NCI-H2107 (cell line): ENCODE measurements around the gene CCDC141.

Source experiments
- DNase-seq: peaks from one replicate; lab custom pipeline; 2025; lab: John Stamatoyannopoulos, UW

Gene CCDC141

DNA sequence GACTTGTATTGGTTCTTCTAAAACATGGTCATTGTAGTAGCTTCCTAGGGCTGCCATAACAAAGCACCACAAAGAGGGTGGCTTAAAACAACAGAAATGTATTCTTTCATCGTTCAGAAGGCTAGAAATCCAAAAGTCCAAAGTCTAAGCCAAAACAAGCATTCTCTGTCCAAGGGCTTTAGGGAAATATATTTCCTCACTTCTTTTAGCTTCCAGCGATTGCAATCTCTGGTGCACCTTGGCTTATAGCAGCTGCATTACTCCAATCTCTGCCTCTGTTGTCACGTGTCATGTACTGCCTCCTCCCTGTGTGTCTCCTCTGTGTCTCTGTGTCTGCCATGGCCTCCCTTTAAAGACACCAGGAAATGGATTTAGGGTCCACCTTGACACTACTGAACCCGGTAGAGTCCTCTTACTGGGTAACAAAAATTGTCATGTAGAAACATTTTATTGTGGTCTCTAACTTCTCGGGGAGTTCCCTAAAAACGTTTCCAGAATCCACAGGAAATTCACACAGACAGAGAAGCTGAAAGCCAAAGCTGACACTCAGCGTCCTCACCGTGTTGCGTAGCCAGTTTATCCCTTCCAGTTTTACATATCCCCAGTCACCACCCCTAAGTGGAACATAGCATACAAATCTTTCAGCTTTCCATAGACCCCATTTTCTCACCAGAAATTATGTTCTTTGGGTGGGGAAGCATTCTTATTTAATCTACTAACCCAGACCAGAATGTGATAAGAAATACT is 222.0 kb downstream of the CCDC141 start:
- no peak for DNase-seq

DNA sequence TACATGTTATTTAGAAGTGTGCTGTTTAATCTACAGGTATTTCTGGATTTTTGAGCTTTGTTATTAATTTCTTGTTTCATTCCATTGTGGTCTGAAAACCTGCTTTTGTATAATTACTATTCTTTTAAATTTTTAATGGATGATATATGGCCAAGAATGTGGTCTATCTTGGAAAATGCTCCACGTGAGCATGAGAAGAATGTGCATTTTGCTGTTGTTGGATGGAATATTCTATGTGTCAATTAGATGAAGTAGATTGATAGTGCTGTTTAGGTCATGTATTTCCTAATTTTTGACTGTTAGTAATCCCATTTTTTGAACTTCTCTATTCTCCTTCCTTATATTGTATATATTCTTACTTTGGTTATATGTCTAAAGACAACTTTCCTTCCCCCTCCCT is 222.8 kb downstream of the CCDC141 start:
- no peak for DNase-seq

DNA sequence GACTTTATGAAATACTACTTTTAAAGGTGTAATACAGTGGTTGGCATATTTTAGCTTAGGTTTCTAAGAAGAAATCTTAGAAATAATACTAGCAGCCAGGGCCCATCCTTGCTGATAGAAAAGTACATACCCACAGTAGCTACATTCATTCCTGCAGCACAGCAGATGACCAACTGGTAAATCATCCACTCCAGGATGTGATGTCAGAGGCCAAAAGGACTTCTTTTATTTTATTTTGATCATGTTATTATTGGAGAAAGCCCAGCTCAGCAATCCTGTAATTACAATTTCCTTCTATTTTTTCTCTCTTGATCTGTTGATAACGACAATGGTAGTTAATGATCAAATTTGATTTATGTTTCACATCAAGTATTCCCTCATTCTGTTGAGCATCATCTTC is 224.8 kb downstream of the CCDC141 start:
- no peak for DNase-seq

DNA sequence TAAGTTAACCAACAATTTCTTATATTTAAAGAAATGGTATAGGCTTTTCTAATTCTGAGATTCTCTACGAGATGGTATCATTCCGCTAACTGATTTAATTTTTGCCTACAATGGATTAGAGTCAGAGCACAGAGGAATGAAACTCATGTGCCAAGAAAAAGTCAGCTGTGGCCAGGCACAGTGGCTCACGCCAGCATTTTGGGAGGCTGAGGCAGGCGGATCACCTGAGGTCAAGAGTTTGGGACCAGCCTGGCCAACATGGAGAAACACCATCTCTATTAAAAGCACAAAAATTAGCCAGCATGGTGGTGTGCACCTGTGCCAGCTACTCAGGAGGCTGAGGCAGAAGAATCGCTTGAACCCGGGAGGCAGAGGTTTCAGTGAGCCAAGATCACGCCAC is 225.8 kb downstream of the CCDC141 start:
- DNase-seq: no peak

DNA sequence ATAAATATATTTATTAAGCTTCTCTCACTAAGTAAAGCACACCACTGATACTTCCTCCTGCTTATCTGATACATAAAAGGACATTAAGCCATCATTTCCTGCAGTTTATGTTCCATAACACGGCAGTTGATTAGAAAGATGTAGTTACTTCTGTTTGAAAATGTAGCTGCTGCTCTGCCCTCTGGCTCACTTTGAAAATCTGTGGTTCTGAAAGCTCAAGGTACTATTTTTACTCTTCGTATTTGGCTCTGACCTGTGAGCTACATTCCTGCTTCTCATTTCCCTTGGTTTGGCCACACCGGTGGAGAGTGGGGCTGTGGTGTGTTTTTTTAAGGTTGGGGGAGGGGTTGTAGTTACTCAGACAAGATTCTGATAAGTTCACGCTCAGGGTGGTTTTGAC is 229.9 kb downstream of the CCDC141 start:
- DNase-seq: no peak

DNA sequence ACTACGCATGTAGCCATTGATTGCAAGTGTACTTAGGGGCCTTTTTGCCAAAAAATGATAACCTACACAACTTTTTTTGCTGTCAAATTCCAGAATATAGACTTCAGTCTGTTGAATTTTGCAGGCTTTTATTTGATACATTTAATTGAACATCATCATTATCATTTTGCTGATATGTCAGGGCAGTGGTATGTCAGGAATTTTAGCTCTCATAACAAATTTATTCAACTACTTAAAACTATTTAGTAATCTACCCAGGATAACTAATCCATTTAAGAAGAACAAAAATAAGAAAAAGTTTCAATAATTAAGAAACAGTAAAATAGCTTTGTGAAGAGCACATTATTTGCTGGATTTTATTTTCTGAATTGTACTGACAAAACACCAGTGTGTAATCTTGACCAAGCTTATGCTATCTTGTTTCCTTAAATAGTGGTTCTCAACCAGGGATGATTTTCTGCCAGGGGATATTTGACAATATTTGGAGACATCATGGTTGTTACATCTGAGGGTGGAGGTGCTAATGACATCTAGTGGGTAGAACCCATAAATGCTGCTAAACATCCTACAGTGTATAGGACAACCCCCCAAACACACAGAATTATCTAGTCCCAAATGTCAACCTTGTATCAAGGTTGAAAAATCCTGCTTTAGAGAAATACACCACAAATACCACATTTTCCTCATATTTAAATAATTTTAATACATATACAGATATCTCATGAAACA is 230.6 kb downstream of the CCDC141 start:
- DNase-seq: no peak

DNA sequence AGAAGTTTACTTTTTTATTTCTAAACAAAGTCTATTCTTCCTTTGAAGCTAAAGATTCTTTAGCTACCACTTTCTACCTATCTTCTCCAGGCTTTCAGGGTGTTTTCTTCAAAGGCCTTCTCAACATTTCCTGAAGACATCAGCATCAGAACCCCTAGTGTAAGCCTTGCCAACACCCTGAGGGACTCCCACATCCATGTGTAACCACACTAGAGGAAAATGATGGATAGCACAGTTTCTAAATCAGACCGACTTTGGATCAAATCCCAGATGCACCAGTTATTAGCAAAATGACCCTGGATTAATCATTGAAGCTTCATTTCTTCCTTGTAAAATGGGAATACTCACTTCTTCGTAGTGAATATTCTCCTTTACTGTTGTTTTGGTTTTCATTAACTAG is 238.0 kb downstream of the CCDC141 start:
- no peak for DNase-seq

DNA sequence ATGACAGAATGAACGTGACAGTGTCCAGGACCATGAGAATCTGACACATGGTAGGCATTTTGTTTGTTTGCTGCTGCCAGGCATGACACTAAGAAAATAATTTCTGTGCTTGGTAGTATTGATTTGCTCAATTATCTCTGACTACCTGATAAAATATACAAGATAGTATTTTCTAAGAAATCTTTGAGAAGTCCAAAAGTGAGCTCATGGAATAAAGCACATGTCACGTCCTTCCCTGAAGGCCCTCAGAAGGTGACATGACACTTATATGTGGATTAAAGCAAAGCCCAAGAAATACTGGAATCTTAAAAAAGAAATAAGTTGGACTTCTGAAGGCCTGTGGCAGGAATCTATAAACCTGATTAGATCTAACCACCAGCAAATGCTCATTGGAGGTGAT is 238.9 kb downstream of the CCDC141 start:
- no peak for DNase-seq

DNA sequence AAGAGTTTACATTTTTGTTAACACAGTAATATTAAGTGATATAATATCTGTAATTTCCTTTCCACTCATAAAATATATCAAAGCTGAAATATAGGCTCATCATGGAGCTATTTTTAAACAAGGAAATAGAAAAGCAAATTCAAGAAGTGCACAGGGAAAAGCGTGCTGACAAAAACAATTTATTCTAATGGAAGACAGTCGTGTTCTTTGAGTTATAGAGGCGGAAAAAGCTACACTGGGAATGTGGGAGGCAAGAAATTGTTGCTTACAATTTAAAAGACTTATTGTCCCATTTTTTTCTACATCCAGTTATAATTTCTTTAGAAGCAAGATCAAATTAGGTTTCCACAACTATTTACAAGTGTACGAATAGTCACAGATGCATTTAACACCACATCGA is 239.5 kb downstream of the CCDC141 start:
- DNase-seq: no peak

DNA sequence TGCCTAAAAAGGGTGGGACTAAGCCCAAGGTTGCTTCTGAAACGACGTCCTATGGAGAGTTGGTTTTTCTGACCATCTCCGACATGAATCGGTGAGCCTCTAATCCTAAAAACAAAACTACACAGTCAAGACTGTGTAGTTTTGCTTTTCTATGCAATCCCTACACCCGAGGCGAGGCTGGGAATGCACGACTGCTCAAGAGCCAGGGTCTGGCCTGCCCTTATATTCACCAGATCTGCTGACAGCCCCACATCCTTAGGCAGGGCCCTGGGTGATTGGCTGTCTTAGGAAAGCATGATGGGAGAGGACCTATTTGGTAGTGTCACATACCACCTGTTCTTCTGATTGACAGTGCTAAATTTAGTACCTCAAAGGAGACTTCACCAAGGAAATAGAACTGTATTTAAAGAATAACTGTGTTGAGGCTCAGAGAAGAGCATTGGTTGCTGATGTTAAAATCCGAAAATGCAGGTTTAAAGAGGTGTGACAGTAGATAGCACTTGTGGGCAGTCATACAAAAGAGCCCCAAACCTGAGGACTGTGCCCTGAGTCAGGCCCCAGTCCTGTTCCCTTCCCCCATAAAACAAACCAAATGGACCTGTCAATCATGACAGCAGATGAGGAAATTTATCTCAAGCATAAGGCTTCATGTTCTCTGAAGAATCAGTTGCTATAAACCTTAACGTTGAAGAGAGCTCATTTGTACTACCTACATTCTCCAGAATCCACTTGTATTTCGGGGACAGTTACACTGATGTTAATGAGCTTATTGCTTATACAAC is 242.5 kb downstream of the CCDC141 start, which contains the start of gene TTN:
TSS of gene TTN (minus strand) at position 197 of the 782 bp plus-strand sequence. CDS start 2,781 bp downstream, outside the sequence.
- DNase-seq: no peak

DNA sequence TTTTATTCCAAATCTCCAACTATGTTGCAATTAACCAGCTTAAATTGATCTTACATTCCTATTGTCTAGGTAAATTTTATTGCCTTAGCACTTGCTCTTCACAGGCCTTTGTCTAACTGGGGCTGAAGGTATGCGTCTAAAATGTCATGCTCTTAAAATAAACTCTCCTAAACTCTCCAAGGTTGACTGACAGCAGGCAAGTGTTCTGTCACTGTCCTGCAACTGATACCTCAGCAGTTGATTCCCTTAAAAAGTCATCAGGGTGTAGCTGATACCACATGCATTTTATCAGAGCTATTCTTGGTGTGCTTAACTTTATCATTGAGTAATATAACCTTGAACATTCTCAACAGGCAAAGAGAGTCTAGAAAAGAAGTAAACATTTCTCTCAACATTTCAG is 243.4 kb downstream of the CCDC141 start:
- DNase-seq: no peak

DNA sequence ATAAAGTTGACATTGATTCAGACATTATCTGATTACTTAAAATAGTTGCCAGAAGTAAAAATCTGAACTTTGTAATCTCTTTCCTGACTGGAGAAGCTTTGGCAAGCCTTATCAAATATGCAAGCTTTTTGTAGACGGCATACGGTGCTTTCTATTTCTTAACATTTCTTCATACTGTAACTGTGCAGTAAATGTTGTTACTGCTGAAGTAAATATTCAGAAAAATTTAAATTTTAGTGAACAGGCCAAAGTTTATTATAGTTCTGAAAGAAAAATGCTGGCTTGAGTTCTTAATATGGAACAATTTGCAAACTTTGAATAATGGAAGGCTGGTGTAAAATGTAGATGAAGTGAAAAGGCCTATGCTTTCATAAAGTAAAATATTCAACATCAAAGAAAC is 244.5 kb downstream of the CCDC141 start:
- DNase-seq: no peak

DNA sequence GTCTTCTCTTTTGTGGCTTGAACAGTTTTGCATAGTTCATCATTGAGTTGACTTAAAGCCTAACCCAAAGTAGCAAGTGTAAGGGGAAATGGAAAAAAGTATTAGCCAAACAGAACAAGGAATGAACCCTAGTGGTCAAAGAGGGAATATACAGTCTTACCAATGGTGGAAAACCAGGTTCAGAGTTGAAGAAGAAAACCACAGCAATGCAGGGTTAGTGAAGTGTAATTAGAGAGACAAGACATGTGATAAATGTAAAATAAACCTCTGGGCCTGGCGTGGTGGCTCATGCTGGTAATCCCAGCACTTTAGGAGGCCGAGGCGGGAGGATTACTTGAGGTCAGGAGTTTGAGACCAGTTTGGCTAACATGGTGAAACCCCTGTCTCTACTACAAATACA is 245.1 kb downstream of the CCDC141 start:
- DNase-seq: no peak

DNA sequence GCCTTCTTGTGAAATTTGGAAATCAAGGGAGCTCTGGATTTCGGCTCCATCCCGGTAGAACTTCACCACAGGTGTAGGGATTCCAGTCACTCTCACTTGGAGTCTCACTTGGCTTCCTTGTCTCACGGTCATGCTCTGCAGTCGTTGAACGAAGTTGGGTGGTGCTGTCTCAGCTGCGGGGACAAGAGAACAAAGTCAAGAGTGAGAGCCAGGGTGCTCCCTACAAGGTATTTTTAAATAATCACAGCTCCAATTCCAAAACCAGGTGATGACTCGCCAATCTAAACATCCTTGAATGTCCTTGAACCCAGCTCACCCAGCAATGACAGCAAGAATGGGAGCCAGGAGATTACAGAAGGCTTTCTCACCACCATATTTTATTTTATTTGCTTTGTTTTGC is 249.4 kb downstream of the CCDC141 start:
- DNase-seq: no peak

DNA sequence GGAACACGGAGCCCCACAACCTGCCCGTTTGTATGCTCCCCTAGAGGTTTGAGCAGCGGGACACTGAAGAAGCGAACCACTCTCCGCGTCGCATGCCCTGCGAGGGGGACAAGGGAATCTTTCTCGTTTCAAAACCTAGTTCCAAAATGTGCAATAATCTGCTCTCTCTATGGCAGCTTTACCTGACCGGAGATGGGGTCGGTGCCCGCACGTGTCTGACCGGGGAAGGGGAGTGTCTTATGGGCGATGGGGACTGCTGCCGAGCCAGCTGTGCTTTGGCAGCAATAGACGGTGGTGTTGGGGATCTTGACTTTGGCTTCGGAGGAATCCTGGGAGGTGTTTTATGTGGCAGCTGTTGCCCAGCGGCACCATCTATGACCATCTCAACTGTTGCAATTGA is 250.6 kb downstream of the CCDC141 start:
- DNase-seq: no peak

DNA sequence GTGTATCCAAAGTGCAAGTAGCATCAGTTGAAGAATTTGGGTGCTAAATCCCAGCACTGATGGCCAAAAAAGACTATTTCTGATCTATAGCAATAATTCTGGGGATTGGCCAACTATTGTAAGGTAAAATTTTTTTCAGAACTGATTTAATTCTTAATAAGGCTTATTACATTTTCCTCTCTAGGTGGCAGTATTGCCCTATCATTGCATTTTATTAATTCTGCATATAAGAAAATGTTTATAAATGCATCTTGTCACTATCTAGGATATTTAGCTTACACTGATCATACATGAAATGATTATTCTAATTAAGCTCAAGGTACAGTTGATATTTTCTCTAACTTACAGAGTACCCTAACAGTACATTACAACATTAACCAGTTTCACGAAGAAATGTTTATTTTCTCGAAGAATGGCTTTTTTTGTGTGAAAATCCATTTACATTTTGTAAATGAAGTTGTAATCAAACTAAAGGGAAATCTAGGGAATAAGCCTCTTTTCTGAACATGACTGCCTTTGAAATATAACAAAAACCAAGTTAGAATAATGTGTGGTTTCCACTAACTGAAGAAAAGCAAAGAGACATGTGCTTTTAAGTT is 253.8 kb downstream of the CCDC141 start:
- DNase-seq: peak; percentile 20

DNA sequence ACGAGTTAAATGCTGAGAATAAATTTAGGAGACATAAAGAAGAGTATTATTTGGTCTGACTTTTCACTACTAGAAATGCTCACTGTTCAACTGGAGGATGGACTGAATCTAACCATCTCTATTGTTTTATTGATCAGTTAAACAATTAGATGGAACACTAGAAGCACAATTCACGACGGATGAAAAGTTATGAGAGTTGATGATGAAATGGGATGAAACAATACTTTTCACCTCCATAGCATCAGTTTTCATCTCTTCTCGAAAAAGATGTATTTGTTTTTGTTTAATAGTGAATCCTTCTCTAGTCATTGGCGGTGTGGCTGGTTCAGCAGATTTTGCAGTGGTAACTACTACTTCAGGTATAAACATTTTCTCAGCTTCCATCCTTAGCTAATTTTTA is 262.0 kb downstream of the CCDC141 start:
- DNase-seq: no peak

DNA sequence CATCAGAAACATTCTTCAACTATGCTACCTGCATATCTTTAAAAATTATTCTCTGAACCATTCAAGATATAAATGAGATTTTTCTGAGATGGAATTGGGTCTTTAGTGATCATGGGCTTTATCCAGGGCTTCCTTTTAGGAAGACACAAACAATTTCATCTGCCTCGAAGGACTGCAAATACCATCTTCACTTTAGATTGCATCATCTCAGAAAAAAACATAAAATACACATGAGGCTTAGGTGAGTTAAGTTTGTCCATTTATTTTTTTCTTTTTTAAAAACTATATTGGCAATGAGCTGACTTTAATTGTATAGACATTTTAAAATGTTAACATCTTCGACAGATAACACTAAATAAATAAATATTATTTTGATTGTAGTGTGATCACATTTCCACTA is 262.8 kb downstream of the CCDC141 start:
- DNase-seq: no peak

DNA sequence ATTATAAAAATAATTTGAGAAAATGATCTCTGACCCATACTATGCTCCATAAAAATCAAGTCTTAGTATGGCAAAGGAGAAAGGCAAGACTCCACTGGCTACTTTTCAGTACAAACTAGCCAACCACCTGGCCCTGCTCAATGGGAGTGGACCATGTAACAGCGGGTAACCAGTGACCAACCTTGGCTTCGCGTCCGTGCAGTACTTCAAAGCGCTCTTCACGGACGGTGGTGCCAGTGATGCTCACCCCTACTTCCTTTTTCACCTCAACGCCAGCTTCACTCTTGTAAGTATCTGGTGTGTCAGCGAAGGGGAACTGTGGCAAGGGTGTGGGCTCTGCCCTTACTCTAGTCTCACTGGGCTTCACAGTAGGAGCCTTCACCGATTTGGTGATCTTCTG is 266.0 kb downstream of the CCDC141 start:
- no peak for DNase-seq

DNA sequence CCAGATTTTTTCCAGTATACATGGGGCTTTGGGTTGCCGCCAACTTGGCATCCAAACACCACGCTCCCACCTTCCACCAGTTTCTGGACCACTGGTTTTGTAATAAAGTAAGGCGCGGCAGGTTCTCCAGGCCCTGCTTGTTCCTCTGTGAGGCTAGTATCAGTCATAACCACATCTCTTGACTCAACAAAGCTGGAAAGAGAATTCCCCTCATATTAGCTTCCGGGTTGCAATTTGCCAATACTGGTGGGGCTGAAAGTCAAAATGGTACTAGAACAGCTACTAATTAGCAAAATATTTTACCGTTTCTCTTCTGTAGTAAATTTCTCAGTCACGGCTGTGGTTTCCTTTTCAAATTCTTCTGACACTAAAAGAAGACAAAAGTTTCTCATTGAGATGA is 267.7 kb downstream of the CCDC141 start:
- no peak for DNase-seq
